ENCODE results near the gene FAM98C.

DNA sequence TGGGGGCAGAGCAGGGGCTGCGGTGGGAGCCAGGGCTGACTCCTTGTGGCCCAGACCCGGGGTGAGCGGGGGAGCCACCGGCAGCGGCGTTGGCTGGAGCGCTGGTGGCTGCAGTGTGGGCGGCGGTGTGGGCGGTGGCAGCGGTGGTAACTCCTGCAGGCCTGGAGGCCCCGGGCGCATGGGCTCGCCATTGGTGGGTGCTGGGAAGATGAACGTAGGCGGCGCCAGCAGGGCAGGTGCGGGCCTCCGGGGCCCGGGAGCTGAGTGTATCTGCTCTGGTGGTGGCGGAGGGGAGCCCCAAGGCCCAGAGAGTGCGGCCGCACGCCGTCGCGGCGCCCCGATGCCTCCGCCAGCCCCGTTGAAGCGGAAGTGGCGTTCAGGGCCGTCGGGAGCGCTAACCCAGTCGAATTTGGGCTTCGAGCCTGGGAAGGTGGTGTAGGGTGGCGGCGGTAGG lies 17.1 kb upstream of the FAM98C start:
- TF ChIP-seq, protein P1, sequence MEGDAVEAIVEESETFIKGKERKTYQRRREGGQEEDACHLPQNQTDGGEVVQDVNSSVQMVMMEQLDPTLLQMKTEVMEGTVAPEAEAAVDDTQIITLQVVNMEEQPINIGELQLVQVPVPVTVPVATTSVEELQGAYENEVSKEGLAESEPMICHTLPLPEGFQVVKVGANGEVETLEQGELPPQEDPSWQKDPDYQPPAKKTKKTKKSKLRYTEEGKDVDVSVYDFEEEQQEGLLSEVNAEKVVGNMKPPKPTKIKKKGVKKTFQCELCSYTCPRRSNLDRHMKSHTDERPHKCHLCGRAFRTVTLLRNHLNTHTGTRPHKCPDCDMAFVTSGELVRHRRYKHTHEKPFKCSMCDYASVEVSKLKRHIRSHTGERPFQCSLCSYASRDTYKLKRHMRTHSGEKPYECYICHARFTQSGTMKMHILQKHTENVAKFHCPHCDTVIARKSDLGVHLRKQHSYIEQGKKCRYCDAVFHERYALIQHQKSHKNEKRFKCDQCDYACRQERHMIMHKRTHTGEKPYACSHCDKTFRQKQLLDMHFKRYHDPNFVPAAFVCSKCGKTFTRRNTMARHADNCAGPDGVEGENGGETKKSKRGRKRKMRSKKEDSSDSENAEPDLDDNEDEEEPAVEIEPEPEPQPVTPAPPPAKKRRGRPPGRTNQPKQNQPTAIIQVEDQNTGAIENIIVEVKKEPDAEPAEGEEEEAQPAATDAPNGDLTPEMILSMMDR (IDR thresholded peaks at IDR 0.05; ENCODE audit: low read depth, low read length): no peak
- TF ChIP-seq POLR2A (IDR thresholded peaks at IDR 0.05; ENCODE audit: extremely low read depth, insufficient read length): no peak
- TF ChIP-seq, protein P2, sequence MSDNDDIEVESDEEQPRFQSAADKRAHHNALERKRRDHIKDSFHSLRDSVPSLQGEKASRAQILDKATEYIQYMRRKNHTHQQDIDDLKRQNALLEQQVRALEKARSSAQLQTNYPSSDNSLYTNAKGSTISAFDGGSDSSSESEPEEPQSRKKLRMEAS (IDR thresholded peaks at IDR 0.05; ENCODE audit: low read depth, low read length): no peak
